Ectodermal cell (in vitro differentiated cells): ENCODE data around the gene LRRTM3.

ENCODE experiments used
- H3K27ac ChIP-seq: 2 replicates; pipeline ENCODE4 v1.7.0; 2013; ENCODE audit warnings: mild to moderate bottlenecking, low read depth, low read length; ENCODE audit not compliant: insufficient read depth, poor library complexity, severe bottlenecking
- H3K27me3 ChIP-seq: 2 replicates; pipeline ENCODE4 v1.7.0; 2013; ENCODE audit warnings: mild to moderate bottlenecking, low read length; ENCODE audit not compliant: insufficient read depth, control insufficient read depth, poor library complexity, severe bottlenecking
- H3K36me3 ChIP-seq: one replicate; pipeline ENCODE4 v1.7.0; 2013; ENCODE audit warnings: low read length; ENCODE audit not compliant: control insufficient read depth, insufficient read depth
- H3K4me1 ChIP-seq: one replicate; pipeline ENCODE4 v1.7.0; 2013; ENCODE audit warnings: low read length; ENCODE audit not compliant: control insufficient read depth, insufficient read depth
- H3K4me3 ChIP-seq: 2 replicates; pipeline ENCODE4 v1.7.0; 2013; ENCODE audit warnings: low read depth, low read length, control low read depth; ENCODE audit not compliant: insufficient read depth
- H3K9me3 ChIP-seq: 2 replicates; pipeline ENCODE4 v1.7.0; 2013; ENCODE audit warnings: mild to moderate bottlenecking, low read length, moderate library complexity; ENCODE audit not compliant: control insufficient read depth
- WGBS, 2 experiments: methylation state at CpG; one replicate each; pipeline ENCODE4 v1.1.7; 2013; ENCODE audit warnings: missing lambda C conversion rate in 2 of 2; 5-methylcytosine and 5-hydroxymethylcytosine counted together

Gene LRRTM3

GRCh38 chr10:66931340-66931948 is 5.6 kb downstream of the LRRTM3 start:
- Histone ChIP-seq H3K4me1 (peaks cover 8% of the 10 kb centered on the region), H3K9me3 (no peaks in the 10 kb centered on the region), H3K4me3 (no peak overlapping the region), H3K27ac (no peak overlapping the region), H3K27me3 (peaks cover 29% of the 10 kb centered on the region), H3K36me3 (no peaks in the 10 kb centered on the region)
- 95 to 100% methylated on average over 2 of the region's 5 CpGs for WGBS, 2 experiments

DNA sequence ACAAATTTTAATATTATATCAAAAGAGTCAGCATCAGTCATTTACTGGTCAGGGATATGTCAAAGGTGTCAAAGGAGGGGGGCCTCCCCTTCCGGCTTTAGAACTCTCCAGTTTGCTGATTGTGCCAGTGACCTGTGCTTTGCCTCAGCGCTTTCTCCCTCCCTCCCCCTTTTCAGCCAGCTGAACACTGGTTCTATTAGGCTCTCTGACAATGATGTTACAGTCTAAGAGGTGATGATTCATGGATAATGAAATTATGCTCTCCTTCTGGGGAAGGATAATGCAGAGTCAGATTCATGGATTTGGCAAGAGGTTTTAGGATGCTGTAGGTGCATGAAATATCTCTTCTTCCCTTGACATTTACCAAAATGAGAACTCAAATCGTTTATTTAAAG is 6.1 kb downstream of the LRRTM3 start:
- H3K36me3 ChIP-seq: no peaks in the 10 kb centered on the region
- H3K4me3 ChIP-seq: no peak overlapping the region
- H3K27ac ChIP-seq: no peak overlapping the region
- peaks cover 8% of the 10 kb centered on the region for H3K4me1 ChIP-seq
- 59 to 67% methylated on average over 2 to 3 of the region's 3 CpGs for WGBS, 2 experiments
- peaks cover 24% of the 10 kb centered on the region for H3K27me3 ChIP-seq
- no peaks in the 10 kb centered on the region for H3K9me3 ChIP-seq

DNA sequence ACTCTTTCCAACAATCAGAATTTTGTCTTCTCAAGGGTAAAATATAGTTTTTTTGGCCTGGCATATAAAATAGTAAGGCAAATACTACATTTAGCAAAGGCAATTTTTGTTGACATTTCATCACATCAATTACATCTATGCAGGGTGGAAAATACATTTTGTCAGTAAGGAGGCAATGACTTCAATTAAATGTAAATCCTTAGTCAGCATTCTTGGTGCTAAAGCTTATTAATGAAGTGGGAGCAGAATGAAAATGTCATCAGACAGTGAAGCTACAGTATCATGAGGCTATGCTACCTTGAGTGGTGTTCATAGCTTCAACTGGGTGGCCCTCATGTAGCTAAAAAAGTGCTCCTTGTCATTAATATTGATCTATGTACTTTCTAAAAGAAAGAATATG is 8.9 kb downstream of the LRRTM3 start:
- Histone ChIP-seq H3K4me1 (no peaks in the 10 kb centered on the region), H3K27ac (no peak overlapping the region), H3K9me3 (no peaks in the 10 kb centered on the region), H3K36me3 (no peaks in the 10 kb centered on the region), H3K4me3 (no peak overlapping the region), H3K27me3 (no peaks in the 10 kb centered on the region)

DNA sequence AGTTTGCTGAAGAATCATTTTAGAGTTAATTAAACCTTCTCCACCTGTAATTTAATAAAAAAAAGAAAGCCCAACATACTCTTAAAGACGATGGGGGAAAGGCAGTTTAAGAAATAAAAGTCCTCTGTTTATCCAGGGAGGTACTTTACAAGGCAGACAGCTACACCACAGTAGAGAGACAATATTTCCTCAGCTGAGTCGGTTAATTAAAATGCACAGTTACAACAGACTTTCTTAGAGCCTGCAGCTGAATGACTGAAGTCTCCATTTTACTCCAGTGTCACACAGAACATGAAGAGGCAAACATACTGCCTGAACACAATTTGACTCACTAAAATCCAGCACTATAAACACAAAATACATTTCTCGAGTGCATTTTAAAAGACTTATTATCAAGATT is 15.1 kb downstream of the LRRTM3 start:
- no peak overlapping the region for H3K4me3 ChIP-seq
- no peaks in the 10 kb centered on the region for H3K27me3 ChIP-seq
- WGBS, 2 experiments: 88 to 97% methylated on average over 1 to 3 of the region's 3 CpGs
- no peak overlapping the region for H3K27ac ChIP-seq
- H3K4me1 ChIP-seq: no peaks in the 10 kb centered on the region
- no peaks in the 10 kb centered on the region for H3K36me3 ChIP-seq
- no peaks in the 10 kb centered on the region for H3K9me3 ChIP-seq

DNA sequence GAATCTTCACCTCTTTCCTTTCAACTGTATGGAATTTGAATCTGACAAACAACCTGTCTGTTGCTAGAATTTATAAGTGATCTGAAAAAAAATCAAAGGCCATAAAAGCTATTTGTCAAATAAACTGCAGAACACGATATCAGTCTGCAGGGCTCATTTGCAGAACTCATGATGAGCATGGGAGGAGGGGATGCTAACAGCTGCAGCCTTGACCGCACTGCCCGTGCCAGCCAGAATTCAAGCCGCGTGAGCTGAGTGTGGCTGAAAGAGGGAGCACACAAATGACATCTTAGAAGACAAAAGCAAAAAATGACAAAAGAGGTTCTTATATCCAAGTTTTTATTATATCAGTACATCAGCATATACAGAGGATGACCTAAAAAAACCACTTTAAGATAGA is 15.7 kb downstream of the LRRTM3 start:
- WGBS, 2 experiments: 90% methylated on average over 5 of the region's 5 CpGs
- H3K27ac ChIP-seq: no peak overlapping the region
- no peak overlapping the region for H3K4me3 ChIP-seq
- H3K27me3 ChIP-seq: no peaks in the 10 kb centered on the region
- no peaks in the 10 kb centered on the region for H3K36me3 ChIP-seq
- no peaks in the 10 kb centered on the region for H3K9me3 ChIP-seq
- no peaks in the 10 kb centered on the region for H3K4me1 ChIP-seq

DNA sequence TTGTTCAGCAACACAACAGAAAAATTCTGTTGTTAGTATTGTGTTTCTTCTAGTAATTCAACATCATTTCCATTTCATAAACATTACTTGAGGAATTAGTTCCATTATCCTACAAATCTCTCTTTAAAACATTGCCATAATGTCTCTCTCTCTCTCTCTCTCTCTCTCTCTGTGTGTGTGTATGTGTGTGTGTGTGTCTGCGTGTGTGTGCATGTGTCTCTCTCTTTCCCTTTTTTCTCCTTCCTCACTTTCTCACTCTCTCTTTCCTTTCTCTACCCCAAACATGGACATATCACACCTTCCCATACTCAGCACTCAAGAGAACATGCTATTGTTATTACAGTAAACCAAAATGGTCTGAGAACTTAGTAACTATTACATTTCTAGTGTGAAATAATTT is 16.6 kb downstream of the LRRTM3 start:
- Histone ChIP-seq H3K27me3 (no peaks in the 10 kb centered on the region), H3K4me1 (no peaks in the 10 kb centered on the region), H3K9me3 (no peaks in the 10 kb centered on the region), H3K27ac (no peak overlapping the region), H3K4me3 (no peak overlapping the region), H3K36me3 (no peaks in the 10 kb centered on the region)
- no CpG with 5 or more reads among the region's 1 CpG for WGBS, 2 experiments

- H3K27me3 ChIP-seq: no peaks in the 10 kb centered on the region
Measured at GRCh38 chr10:66943590-66943989, 17.8 kb downstream of the LRRTM3 start.

DNA sequence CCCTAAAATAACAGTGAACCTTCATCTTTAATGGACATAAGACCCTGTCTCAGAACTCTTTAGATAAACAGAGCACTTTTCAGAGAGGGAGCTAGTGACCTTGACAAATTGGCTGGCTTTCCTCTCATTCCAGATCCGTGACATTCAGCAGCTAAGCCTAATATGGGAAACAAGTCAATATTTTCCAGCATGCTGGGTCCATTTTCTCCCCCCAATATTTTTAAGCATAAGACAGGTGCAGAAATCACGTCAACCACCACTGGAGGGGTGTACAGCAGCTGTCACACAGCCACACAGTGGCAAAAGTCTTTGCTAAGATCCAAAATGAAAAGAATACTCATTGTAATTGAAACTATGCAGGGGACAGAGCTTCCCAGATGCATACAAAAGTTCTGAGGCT is 26.1 kb downstream of the LRRTM3 start:
- 73 to 74% methylated on average over 2 of the region's 2 CpGs for WGBS, 2 experiments
- H3K36me3 ChIP-seq: no peaks in the 10 kb centered on the region

More at GRCh38 chr10:66943590-66943989, 17.8 kb downstream of the LRRTM3 start:
- no peak overlapping the region for H3K4me3 ChIP-seq
- H3K4me1 ChIP-seq: no peaks in the 10 kb centered on the region
- H3K27ac ChIP-seq: no peak overlapping the region
- no peaks in the 10 kb centered on the region for H3K9me3 ChIP-seq
- H3K36me3 ChIP-seq: no peaks in the 10 kb centered on the region
- 100% methylated on average over 1 of the region's 2 CpGs; no CpG with 5 or more reads in 1 of the 2 experiments for WGBS, 2 experiments

DNA sequence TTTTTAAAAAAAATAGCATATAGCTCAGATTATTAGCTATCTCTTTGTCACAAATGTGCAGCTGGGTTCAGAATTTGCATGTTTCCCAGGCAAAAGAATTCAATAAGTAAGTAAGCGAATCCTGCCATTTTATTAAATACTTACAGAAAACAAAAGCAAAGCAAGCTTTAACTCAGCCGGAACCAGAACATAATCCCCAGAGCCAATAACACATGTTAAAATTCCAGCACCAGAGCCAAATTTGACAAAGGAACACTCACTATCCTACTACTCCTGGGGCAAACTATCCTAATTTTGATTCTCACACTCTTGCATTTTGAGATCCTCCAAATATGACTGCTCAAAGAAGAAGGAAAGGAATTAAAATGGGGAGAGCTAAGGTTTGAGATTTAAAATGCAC is 32.6 kb downstream of the LRRTM3 start:
- WGBS, 2 experiments: 85 to 87% methylated on average over 2 of the region's 2 CpGs
- Histone ChIP-seq H3K4me3 (no peak overlapping the region), H3K9me3 (no peaks in the 10 kb centered on the region), H3K36me3 (no peaks in the 10 kb centered on the region), H3K4me1 (peaks cover 6% of the 10 kb centered on the region), H3K27ac (no peak overlapping the region), H3K27me3 (no peaks in the 10 kb centered on the region)

More for the DNA sequence above, 26.1 kb downstream of the LRRTM3 start:
- Histone ChIP-seq H3K27ac (no peak overlapping the region), H3K9me3 (no peaks in the 10 kb centered on the region), H3K4me3 (no peak overlapping the region), H3K27me3 (no peaks in the 10 kb centered on the region), H3K4me1 (peaks cover 7% of the 10 kb centered on the region)

DNA sequence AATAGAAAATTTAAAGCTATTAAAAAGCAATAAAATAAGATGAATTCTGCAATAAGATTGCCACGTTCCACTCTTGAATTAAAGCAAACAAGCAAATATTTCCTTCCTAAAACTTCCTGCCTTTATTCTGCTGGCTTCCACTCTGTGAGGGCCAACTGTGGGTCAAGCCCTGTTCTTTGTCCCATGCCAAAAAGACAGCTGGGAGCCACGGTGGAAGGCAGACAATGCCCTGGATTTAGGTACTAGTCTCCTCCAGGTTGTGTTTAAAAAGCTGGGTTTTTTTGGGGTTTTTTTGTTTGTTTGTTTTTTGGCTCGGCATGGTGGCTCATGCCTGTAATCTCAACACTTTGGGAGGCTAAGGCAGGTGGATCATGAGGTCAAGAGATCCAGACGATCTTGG is 39.1 kb downstream of the LRRTM3 start:
- H3K27ac ChIP-seq: no peak overlapping the region
- H3K27me3 ChIP-seq: no peaks in the 10 kb centered on the region
- H3K9me3 ChIP-seq: no peaks in the 10 kb centered on the region
- no peaks in the 10 kb centered on the region for H3K4me1 ChIP-seq
- WGBS, 2 experiments: 60 to 76% methylated on average over 3 to 4 of the region's 4 CpGs
- no peaks in the 10 kb centered on the region for H3K36me3 ChIP-seq
- H3K4me3 ChIP-seq: no peak overlapping the region
